ENCODE data around the gene CCDC88C.

The CCDC88C gene

GRCh38 chr14:91348845-91349465 is 68.7 kb downstream of the CCDC88C start:
- peaks cover 2 to 13% (median 7%) of the 10 kb centered on the region in 4 experiments for H3K36me3 ChIP-seq (ENCODE audit: control insufficient read depth in 4 of 4, insufficient read depth in 4 of 4, low read length in 3 of 4)
- DNase-seq: peak in 1 of 3 donors; percentile 35
- peaks cover 4 to 44% (median 27%) of the 10 kb centered on the region in 4 experiments for H3K4me1 ChIP-seq (ENCODE audit: control extremely low read depth in 1 of 4, control insufficient read depth in 4 of 4, insufficient read depth in 4 of 4, low read length in 3 of 4)
- H3K27me3 ChIP-seq (replicated peaks in 2 of 5; ENCODE audit: control insufficient read depth in 4 of 5, insufficient read depth in 5 of 5, low read length in 4 of 5): no peaks in the 10 kb centered on the region
- CTCF ChIA-PET: interaction anchor here (1.1 to 2.5 kb wide), 4 partner anchors 11 to 69 kb away, joined by 3 to 10 read pairs (median 4); partner anchors contain the start of gene CCDC88C
- no peaks in the 10 kb centered on the region for H3K9me3 ChIP-seq (ENCODE audit: control extremely low read depth in 1 of 5, control insufficient read depth in 4 of 5, insufficient read depth in 2 of 5, low read depth in 1 of 5, low read length in 4 of 5)
- POLR2A ChIA-PET: no interaction called here
- H3K27ac ChIP-seq (ENCODE audit: insufficient read depth in 1 of 2, low read depth in 1 of 2, low read length in 2 of 2, poor library complexity in 1 of 2, severe bottlenecking in 2 of 2): no peak overlapping the region
- 59% methylated on average over 8 of the region's 9 CpGs for WGBS (ENCODE audit: insufficient coverage)
- no peak overlapping the region for H3K4me3 ChIP-seq (ENCODE audit: control insufficient read depth in 1 of 7, extremely low read depth in 1 of 7, insufficient read depth in 4 of 7, low read depth in 2 of 7, low read length in 6 of 7)

- Histone ChIP-seq H3K9me3 (ENCODE audit: control extremely low read depth in 1 of 5, control insufficient read depth in 4 of 5, insufficient read depth in 2 of 5, low read depth in 1 of 5, low read length in 4 of 5) (no peaks in the 10 kb centered on the region), H3K27me3 (replicated peaks in 2 of 5; ENCODE audit: control insufficient read depth in 4 of 5, insufficient read depth in 5 of 5, low read length in 4 of 5) (no peaks in the 10 kb centered on the region), H3K36me3 (ENCODE audit: control insufficient read depth in 4 of 4, insufficient read depth in 4 of 4, low read length in 3 of 4) (peaks cover 2 to 9% (median 5%) of the 10 kb centered on the region in 4 experiments), H3K4me1 (ENCODE audit: control extremely low read depth in 1 of 4, control insufficient read depth in 4 of 4, insufficient read depth in 4 of 4, low read length in 3 of 4) (peaks cover 4 to 49% (median 28%) of the 10 kb centered on the region in 4 experiments), H3K4me3 (ENCODE audit: control insufficient read depth in 1 of 7, extremely low read depth in 1 of 7, insufficient read depth in 4 of 7, low read depth in 2 of 7, low read length in 6 of 7) (no peak overlapping the region), H3K27ac (ENCODE audit: insufficient read depth in 1 of 2, low read depth in 1 of 2, low read length in 2 of 2, poor library complexity in 1 of 2, severe bottlenecking in 2 of 2) (no peak overlapping the region)
- 98% methylated on average over 3 of the region's 4 CpGs for WGBS (ENCODE audit: insufficient coverage)
- CTCF ChIA-PET: interaction anchor here (10.8 kb wide), 1 partner anchor 18 kb away, joined by 114 read pairs; no protein-coding TSS in a partner anchor
- POLR2A ChIA-PET: no interaction called here
- DNase-seq: no peak
These were observed 70.8 kb downstream of the CCDC88C start for GRCh38 chr14:91346838-91347173.

GRCh38 chr14:91344096-91344495 is 73.5 kb downstream of the CCDC88C start:
- no peak overlapping the region for H3K27ac ChIP-seq (ENCODE audit: insufficient read depth in 1 of 2, low read depth in 1 of 2, low read length in 2 of 2, poor library complexity in 1 of 2, severe bottlenecking in 2 of 2)
- 71% methylated on average over 4 of the region's 5 CpGs for WGBS (ENCODE audit: insufficient coverage)
- ChIA-PET POLR2A (no interaction called here), CTCF (interaction anchor here (0.6 to 10.8 kb wide), 4 partner anchors 11 to 27 kb away, joined by 3 to 114 read pairs (median 4); no protein-coding TSS in a partner anchor)
- DNase-seq: no peak
- H3K4me3 ChIP-seq (ENCODE audit: control insufficient read depth in 1 of 7, extremely low read depth in 1 of 7, insufficient read depth in 4 of 7, low read depth in 2 of 7, low read length in 6 of 7): no peak overlapping the region
- H3K9me3 ChIP-seq (ENCODE audit: control extremely low read depth in 1 of 5, control insufficient read depth in 4 of 5, insufficient read depth in 2 of 5, low read depth in 1 of 5, low read length in 4 of 5): no peaks in the 10 kb centered on the region
- peaks cover 1 to 31% (median 22%) of the 10 kb centered on the region in 4 experiments for H3K36me3 ChIP-seq (ENCODE audit: control insufficient read depth in 4 of 4, insufficient read depth in 4 of 4, low read length in 3 of 4)
- H3K4me1 ChIP-seq (ENCODE audit: control extremely low read depth in 1 of 4, control insufficient read depth in 4 of 4, insufficient read depth in 4 of 4, low read length in 3 of 4): peaks cover 4 to 31% (median 12%) of the 10 kb centered on the region in 4 experiments
- no peaks in the 10 kb centered on the region for H3K27me3 ChIP-seq (replicated peaks in 2 of 5; ENCODE audit: control insufficient read depth in 4 of 5, insufficient read depth in 5 of 5, low read length in 4 of 5)

- no peaks in the 10 kb centered on the region for H3K9me3 ChIP-seq (ENCODE audit: control extremely low read depth in 1 of 5, control insufficient read depth in 4 of 5, insufficient read depth in 2 of 5, low read depth in 1 of 5, low read length in 4 of 5)
- no peaks in the 10 kb centered on the region for H3K27me3 ChIP-seq (replicated peaks in 2 of 5; ENCODE audit: control insufficient read depth in 4 of 5, insufficient read depth in 5 of 5, low read length in 4 of 5)
- peaks cover 0 to 26% (median 6%) of the 10 kb centered on the region in 4 experiments for H3K4me1 ChIP-seq (ENCODE audit: control extremely low read depth in 1 of 4, control insufficient read depth in 4 of 4, insufficient read depth in 4 of 4, low read length in 3 of 4)
- CTCF ChIA-PET: interaction anchor here (1.2 to 10.8 kb wide), 5 partner anchors 9 to 75 kb away, joined by 3 to 114 read pairs (median 6); partner anchors contain the start of gene CCDC88C
- no peak overlapping the region for H3K4me3 ChIP-seq (ENCODE audit: control insufficient read depth in 1 of 7, extremely low read depth in 1 of 7, insufficient read depth in 4 of 7, low read depth in 2 of 7, low read length in 6 of 7)
- H3K27ac ChIP-seq (ENCODE audit: insufficient read depth in 1 of 2, low read depth in 1 of 2, low read length in 2 of 2, poor library complexity in 1 of 2, severe bottlenecking in 2 of 2): no peak overlapping the region
- no peak for DNase-seq
- H3K36me3 ChIP-seq (ENCODE audit: control insufficient read depth in 4 of 4, insufficient read depth in 4 of 4, low read length in 3 of 4): peaks cover 9 to 42% (median 33%) of the 10 kb centered on the region in 4 experiments
- POLR2A ChIA-PET: no interaction called here
- WGBS (ENCODE audit: insufficient coverage): 99% methylated on average over 11 of the region's 11 CpGs
These were observed 74.6 kb downstream of the CCDC88C start for GRCh38 chr14:91343051-91343450.

GRCh38 chr14:91342206-91342760 is 75.3 kb downstream of the CCDC88C start:
- DNase-seq: peak in 1 of 3 donors; percentile 70
- WGBS (ENCODE audit: insufficient coverage): 78% methylated on average over 7 of the region's 12 CpGs
- Histone ChIP-seq H3K4me3 (ENCODE audit: control insufficient read depth in 1 of 7, extremely low read depth in 1 of 7, insufficient read depth in 4 of 7, low read depth in 2 of 7, low read length in 6 of 7) (no peak overlapping the region), H3K27me3 (replicated peaks in 2 of 5; ENCODE audit: control insufficient read depth in 4 of 5, insufficient read depth in 5 of 5, low read length in 4 of 5) (no peaks in the 10 kb centered on the region), H3K9me3 (ENCODE audit: control extremely low read depth in 1 of 5, control insufficient read depth in 4 of 5, insufficient read depth in 2 of 5, low read depth in 1 of 5, low read length in 4 of 5) (no peaks in the 10 kb centered on the region), H3K27ac (ENCODE audit: insufficient read depth in 1 of 2, low read depth in 1 of 2, low read length in 2 of 2, poor library complexity in 1 of 2, severe bottlenecking in 2 of 2) (no peak overlapping the region), H3K36me3 (ENCODE audit: control insufficient read depth in 4 of 4, insufficient read depth in 4 of 4, low read length in 3 of 4) (peaks cover 13 to 49% (median 39%) of the 10 kb centered on the region in 4 experiments), H3K4me1 (ENCODE audit: control extremely low read depth in 1 of 4, control insufficient read depth in 4 of 4, insufficient read depth in 4 of 4, low read length in 3 of 4) (peaks cover 0 to 26% (median 6%) of the 10 kb centered on the region in 4 experiments)
- CTCF ChIA-PET: interaction anchor here (1.2 to 10.8 kb wide), 5 partner anchors 10 to 76 kb away, joined by 3 to 114 read pairs (median 5); partner anchors contain the start of gene CCDC88C
- POLR2A ChIA-PET: no interaction called here

- WGBS (ENCODE audit: insufficient coverage): 96% methylated on average over 6 of the region's 7 CpGs
These were observed 75.9 kb downstream of the CCDC88C start for GRCh38 chr14:91341751-91342154.

GRCh38 chr14:91341334-91341733 is 76.3 kb downstream of the CCDC88C start:
- DNase-seq: no peak
- Histone ChIP-seq H3K27me3 (replicated peaks in 2 of 5; ENCODE audit: control insufficient read depth in 4 of 5, insufficient read depth in 5 of 5, low read length in 4 of 5) (no peaks in the 10 kb centered on the region), H3K27ac (ENCODE audit: insufficient read depth in 1 of 2, low read depth in 1 of 2, low read length in 2 of 2, poor library complexity in 1 of 2, severe bottlenecking in 2 of 2) (peak overlapping the region in 1 of 2 experiments; percentile 25), H3K4me1 (ENCODE audit: control extremely low read depth in 1 of 4, control insufficient read depth in 4 of 4, insufficient read depth in 4 of 4, low read length in 3 of 4) (peaks cover 0 to 17% (median 6%) of the 10 kb centered on the region in 4 experiments), H3K4me3 (ENCODE audit: control insufficient read depth in 1 of 7, extremely low read depth in 1 of 7, insufficient read depth in 4 of 7, low read depth in 2 of 7, low read length in 6 of 7) (no peak overlapping the region), H3K36me3 (ENCODE audit: control insufficient read depth in 4 of 4, insufficient read depth in 4 of 4, low read length in 3 of 4) (peaks cover 15 to 59% (median 47%) of the 10 kb centered on the region in 4 experiments), H3K9me3 (ENCODE audit: control extremely low read depth in 1 of 5, control insufficient read depth in 4 of 5, insufficient read depth in 2 of 5, low read depth in 1 of 5, low read length in 4 of 5) (no peaks in the 10 kb centered on the region)
- 100% methylated on average over 2 of the region's 2 CpGs for WGBS (ENCODE audit: insufficient coverage)
- POLR2A ChIA-PET: no interaction called here
- CTCF ChIA-PET: interaction anchor here (1.0 to 10.8 kb wide), 4 partner anchors 11 to 31 kb away, joined by 3 to 114 read pairs (median 12); no protein-coding TSS in a partner anchor

More at GRCh38 chr14:91341751-91342154, 75.9 kb downstream of the CCDC88C start:
- H3K36me3 ChIP-seq (ENCODE audit: control insufficient read depth in 4 of 4, insufficient read depth in 4 of 4, low read length in 3 of 4): peaks cover 13 to 55% (median 43%) of the 10 kb centered on the region in 4 experiments
- H3K9me3 ChIP-seq (ENCODE audit: control extremely low read depth in 1 of 5, control insufficient read depth in 4 of 5, insufficient read depth in 2 of 5, low read depth in 1 of 5, low read length in 4 of 5): no peaks in the 10 kb centered on the region
- POLR2A ChIA-PET: no interaction called here
- DNase-seq: no peak
- H3K4me1 ChIP-seq (ENCODE audit: control extremely low read depth in 1 of 4, control insufficient read depth in 4 of 4, insufficient read depth in 4 of 4, low read length in 3 of 4): peaks cover 0 to 21% (median 6%) of the 10 kb centered on the region in 4 experiments
- H3K27ac ChIP-seq (ENCODE audit: insufficient read depth in 1 of 2, low read depth in 1 of 2, low read length in 2 of 2, poor library complexity in 1 of 2, severe bottlenecking in 2 of 2): no peak overlapping the region
- H3K4me3 ChIP-seq (ENCODE audit: control insufficient read depth in 1 of 7, extremely low read depth in 1 of 7, insufficient read depth in 4 of 7, low read depth in 2 of 7, low read length in 6 of 7): no peak overlapping the region
- H3K27me3 ChIP-seq (replicated peaks in 2 of 5; ENCODE audit: control insufficient read depth in 4 of 5, insufficient read depth in 5 of 5, low read length in 4 of 5): no peaks in the 10 kb centered on the region
- CTCF ChIA-PET: interaction anchor here (1.0 to 10.8 kb wide), 6 partner anchors 11 to 76 kb away, joined by 3 to 114 read pairs (median 5); partner anchors contain the start of gene CCDC88C

All from common myeloid progenitor, CD34-positive (primary cell).